Fibroblast of skin of left quadriceps (primary cell): ENCODE results near the gene AOPEP.
"Not testable (repeated sequence)": the region's sequence is repeated elsewhere in the genome, so short reads cannot be mapped to it uniquely, and the experiment has no call there.

Source experiments
- DNase-seq, 2 experiments: peaks; one replicate each; pipeline ENCODE4 v3.0.0-alpha.2; 2013; ENCODE audit warnings: low read depth in 2 of 2

Gene AOPEP

DNA sequence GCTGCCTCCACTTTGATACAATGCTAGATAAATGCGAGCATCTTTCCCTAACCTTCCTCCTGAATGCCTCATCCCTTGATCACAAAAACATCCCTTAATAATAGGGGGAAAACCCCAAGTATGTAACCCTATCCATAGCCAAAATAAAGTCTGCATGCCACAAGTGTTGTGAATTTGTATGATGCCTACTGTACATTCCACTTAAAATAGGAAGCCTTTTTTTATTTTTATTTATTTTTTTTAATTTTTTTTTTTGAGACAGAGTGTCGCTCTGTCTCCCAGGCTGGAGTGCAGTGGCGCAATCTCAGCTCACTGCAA lies 207.0 kb downstream of the AOPEP start:
- no peak for DNase-seq

DNA sequence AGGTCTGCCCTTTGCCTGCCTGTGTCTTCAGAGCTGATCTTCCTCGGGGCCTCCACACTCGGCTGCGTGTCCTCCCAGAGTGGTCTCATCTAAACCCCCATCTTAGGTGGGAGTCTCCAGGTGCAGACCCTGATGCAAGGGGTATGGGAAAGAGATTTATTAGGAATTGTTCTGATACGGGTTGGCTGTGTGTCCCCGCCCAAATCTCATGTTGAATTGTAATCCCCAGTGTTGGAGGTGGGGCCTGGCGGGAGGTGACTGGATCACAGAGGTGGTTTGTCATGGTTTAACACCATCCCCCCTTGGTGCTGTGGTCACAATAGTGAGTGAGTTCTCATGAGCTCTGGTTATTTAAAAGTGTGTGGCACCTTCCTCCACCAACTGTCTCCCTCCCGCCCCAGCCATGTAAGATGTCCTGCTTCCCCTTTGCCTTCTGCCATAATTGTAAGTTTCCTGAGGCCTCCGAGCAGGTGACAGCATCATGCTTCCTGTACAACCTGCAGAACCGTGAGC lies 208.4 kb downstream of the AOPEP start:
- no peak for DNase-seq

DNA sequence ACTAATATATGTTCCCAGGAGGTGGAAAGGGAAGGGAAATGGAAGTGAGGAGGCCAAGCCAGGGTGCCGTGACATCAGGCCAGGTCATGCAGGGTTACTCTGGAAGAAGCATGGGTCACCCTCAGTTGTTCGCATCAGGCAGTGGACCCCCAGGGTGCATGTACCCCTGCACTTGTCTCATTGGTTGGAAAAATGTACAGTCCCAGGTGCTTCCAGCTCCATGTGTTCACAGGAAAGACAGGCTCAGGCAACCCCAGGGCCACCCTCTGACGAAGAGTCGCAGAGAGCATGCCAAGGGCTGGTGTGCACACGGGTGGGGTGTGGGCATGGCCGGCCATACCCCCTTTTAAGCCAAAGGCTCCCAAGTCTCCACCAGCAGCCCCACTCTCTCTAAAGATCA lies 208.9 kb downstream of the AOPEP start:
- DNase-seq = no peak

DNA sequence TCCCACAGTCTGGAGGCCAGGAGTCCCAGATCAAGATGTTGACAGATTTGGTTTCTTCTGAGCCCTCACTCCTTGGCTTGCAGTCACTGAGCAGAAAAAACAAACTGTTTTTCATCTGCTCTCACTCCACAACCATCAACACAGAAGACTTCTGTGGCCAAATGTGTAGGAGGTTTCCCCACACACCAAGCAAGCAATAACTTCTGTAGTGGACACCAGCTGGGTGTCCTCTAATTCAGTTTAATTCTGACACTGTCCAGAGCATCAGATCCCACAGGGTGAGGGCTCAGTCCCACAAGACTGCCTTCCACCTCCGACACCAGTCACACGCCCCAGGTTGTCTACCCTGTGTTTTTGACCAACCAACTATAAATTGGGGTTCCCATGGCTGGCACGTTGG lies 209.9 kb downstream of the AOPEP start:
- DNase-seq = no peak

DNA sequence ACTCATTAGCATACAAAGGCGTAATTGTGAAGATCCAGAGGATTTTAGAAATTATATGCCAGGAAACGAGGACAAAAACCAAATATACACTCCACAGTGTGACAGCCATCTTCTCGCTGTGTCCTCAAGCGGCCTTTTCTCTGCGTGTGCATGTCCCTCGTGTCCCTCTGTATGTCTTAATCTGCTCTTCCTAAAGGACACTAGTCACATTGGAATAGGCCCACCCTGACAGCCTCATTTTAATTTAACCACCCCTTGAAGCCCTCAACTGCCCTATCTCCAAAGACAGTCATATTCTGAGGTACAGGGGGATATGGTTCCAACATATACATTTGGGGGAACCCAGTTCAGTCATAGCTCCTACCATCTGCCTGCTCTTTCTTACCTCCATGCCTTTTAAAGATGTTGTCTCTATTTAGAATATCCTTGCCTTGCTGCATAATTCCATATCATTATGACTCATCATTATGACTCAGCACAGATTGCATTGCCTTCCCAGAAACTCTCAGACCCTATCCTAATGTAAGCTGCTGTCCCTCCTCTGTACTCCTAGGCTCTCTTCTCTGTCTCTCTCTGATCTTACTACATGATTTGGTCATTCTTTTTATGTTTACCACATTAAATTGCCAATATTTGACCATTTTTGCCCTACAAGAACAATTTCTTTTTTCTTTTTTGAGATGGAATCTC lies 210.9 kb downstream of the AOPEP start:
- peak; percentile 90 for DNase-seq

DNA sequence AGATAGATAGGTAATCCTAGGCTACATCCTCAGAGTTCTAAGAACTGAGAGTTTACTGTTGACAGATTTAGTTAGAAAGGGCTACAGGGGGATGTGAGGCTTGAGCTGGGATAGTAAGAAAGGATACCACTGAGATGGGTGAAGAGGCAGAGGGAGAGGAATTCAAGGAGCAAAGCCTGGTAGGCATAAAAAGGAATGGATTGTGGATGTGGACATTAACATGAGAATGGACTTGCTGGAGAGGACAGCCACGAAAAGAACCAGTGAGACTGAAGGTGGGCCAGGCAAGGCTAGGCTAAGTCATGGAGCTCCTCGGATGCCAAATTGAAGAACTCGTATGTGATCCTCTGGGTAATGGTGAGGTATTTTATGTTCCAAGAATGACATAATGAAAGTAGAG lies 211.9 kb downstream of the AOPEP start:
- DNase-seq = no peak

DNA sequence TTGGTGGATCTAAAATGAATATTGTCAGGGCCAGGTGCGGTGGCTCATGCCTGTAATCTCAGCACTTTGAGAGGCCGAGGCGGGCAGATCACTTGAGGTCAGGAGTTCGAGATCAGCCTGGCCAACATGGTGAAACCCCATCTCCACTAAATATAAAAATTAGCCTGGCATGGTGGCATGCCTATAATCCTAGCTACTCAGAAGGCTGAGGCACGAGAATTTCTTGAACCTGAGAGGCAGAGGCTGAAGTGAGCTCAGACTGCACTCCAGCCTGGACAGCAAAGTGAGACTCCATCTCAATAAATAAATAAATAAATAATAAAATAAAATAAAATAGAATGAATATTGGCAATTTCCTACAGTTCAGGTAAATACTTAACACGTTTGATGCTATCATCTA lies 213.8 kb downstream of the AOPEP start:
- DNase-seq = not testable (repeated sequence)

DNA sequence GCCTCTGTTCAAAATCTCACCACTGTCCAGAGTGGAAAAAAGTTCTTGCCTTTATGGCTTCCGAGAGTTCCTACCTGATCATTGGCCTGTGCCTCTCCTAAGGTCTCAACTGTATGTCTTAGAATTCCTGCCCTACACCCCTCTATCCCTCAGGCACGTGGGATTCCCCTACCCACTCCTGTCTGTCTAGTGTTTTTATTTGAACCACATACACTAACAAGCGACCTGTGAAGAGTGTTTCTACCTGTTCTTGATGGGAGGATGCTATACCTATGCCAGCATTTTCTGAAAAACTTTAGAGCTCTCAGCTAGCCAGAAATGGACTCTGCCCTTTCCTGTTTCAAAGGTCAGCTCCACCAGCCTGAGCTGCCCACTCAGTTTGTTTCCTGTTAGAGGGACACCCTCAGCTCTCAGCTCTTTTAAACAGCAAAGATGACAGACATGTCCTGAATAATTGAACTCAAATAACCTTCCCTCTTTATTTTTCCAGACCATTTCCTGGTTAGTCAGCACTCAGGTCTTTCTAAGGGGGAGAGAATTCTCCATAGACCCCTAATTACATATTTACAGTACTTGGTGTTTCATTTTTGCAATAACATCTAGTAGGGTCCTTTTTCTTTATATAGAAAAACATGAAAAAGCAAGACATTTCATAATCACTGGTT lies 214.8 kb downstream of the AOPEP start:
- DNase-seq = no peak

DNA sequence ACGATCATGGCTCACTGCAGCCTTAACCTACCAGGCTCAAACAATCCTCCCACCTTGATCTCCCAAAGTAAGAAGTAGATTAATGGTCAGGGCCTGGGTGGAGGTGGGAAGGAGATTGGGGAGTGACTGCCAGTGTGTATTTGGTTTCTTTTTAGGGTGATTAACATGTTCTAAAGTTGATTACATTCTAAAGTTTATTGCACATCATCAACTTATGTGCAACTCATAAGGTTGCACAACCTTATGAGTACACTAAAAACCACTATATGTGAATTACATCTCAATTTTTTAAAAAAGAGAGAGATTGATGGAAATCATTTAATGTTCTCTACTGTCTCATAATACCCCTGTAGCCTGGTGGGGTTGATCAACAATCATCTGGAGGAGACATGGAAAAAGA lies 218.1 kb downstream of the AOPEP start:
- no peak for DNase-seq

DNA sequence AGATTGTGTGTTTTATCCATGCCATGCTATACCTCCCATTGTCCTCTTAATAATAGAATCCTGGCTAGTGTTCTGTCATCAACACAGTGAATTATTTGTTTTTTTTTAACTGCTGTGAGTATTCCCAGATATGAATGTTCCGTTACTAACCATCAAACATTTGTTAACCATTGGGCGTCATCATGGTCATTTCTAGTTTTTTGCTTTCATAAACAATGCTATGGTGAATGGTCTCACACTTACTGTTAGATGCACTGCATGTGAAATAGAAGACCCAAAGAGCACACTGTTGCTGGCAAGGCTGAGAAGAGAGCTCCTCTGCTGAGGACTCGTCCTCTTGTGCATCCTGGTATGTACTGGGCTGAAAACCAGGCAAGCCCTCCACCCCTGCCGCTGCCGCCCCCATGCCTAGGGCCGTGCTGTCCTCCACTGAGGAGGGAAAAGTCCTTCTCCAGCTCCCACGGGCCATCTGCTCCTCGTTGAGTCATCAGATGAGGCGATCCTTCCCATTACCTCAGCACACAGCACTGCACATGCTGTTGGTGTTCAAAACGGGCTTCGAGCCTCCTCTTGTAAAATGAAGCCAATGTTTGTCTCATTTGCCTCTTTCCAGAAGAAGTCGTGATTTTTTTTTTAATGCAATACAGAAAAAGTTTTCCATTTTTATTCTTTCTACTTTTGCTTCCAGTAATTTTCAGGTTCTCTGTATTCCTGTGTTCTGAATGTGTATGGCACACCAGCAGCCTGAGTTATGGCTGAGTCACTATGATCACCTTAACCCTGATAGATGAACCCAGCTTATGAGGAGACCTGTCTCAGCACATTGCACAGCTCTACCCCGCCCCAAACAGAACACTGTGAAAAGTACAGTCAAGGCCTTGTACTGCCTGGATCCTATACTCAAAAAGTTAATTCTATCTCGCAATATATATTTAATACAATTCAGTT lies 219.0 kb downstream of the AOPEP start:
- DNase-seq = peak in 1 of 2 experiments; percentile 59

DNA sequence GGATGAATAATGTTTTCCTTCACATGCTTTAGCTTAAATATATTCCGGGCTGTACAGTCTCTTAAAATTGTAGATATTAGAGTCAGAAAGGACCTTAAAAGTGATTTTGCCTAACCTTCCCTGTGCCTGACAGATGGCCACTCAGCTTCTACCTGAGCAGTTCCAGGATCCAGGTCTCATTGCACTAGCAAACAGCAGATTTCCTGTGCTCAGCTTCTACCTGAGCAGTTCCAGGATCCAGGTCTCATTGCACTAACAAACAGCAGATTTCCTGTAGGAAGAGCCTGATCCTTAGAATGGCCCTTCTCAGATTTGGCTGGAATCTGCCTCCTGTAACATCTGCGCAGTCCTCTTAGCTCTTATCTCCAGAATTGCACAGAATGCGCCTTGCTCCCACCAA lies 219.8 kb downstream of the AOPEP start:
- no peak for DNase-seq

DNA sequence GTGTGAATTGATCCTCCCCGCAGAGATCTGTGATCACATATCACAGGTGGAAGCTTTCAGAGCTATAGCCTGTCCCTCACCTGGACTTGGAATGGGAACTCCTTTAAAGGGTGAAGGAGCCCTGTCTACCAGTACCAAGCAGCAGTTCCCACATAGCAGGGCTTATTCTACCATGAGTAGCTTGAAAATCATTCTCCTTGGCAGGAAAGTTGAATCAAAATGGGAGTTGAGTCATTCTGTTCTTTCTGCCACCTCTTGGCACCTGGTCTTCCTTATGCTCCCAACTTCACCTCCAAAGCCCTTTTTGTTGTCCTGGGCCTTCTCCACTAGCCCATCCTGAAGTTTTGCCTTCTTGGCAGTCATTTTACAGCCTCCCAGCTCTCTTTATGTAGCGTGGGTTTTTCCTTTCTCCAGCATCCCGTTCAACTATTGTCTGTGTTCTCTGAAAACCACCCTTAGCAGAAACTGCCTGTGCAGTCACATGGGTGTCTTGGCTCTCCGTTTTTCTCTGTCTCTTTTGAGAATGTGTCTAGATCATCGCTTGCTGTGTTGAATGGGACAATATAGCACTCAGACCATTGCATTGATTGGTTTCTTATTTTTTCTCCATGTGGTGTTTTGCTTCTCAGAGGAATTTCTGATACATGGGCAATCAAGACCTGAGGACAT lies 222.2 kb downstream of the AOPEP start:
- DNase-seq = no peak

DNA sequence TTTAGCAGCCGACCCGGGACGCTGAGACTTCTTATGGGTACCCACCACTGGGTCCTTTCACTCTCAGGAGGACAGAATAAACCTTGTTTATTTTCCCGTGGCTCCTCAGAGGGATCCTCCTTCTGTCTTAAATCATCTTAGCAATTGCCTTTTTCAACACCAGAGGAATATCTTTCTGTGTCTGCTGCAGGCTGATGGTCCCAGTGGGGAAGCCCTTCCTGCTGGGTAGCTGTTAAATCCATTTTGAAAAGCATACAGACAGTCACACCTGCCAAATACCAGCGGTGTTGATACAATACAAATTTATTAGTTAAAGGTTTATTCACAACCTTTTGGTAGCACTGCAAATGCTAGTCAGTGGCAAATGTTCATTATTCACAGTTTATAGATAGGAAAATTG lies 222.9 kb downstream of the AOPEP start:
- no peak for DNase-seq

DNA sequence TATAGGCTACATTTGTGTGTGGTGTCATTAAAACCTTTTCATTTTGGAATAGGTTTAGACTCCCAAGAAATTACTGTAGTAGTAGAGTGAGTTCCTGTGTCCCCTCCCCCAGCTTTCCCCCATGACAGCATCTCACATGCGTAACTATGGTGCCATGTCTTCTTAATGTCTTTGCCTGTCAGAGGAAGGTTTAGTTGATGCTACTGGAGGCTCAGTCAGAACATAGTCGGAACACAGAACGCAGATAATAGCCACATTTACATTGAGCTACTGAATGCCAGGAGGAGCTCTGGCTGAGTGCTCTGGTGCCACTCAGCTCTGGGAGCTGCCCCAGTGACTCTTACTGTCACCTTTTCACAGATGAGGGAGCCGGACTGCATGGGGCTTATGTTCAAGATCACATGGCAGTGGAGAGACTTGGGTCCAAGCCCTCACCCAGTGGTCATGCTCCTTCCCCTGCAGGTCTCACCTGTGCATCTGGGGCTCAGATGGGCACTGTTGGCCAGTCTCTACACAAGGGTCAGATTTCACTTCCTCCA lies 223.6 kb downstream of the AOPEP start:
- no peak for DNase-seq

DNA sequence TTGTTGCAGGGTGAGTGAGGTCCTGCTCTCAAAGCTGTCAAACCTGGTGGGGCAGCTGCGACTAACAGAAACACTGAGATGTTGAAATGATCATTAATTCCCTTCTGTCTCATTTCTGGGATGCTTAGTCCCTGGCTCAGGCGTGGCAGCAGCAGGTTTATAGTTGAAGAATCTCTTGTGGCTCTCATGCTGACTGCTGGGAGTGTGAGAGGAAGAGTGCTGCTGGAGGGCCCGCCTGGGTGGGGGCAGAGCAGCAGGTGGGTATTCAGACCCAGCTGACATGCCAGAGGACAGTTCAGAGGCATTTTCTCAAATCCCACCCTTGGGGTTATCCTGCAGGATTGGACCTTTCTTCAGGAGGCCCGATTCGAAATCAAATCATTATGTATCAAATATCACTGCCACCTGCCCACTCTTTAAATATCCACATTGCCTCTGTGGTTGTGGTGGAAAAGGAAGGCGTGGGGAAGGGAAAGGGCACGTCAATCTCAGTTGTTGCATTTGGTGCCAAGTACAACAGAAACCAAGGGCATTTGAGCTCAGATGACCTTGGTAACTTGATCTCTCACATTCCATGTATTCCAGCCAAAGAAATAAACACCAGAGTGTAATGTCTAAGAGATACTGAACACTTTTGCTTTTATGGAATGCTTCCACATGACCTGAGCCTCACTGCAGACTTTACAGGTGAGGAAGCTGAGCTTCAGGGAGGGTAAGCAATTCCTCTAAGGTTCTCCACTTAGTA lies 224.3 kb downstream of the AOPEP start:
- no peak for DNase-seq

DNA sequence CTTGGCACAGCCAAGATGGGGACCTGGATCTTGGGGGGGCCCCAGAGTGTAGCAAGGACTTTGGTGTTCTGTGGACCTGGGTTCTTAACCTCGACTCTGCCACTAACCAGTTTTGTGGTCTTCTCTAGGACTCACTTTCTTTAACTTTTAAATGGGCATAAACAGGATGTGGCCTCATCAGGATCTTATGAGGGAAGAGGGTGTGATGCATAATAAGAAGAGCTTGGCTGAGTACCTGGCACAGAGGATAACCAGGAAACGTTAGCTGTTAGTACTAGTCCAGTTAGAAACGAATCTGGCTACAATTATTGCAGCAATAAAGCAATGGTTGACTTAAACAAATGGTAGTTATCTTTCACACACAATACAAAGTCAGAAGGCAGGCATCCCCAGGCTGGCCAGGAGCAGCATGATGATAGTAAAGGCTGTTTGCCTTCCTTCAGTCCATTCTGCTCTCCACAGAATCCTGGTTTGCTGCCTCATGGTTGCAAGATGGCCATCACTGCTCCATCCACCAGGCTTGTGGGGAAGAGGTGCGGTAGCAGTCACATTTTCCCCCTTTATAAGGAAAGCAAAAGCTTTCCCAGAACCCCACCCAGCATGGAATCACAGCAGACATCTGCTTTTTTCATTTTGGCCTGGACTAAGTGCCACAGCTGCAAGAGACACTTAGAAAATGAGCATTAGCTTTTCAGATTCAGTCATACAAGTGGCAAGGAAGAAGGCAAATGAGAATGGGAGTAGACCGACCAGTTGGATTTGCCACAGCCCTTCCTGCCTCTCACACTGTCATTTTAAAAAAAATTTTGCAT lies 225.0 kb downstream of the AOPEP start:
- no peak for DNase-seq

DNA sequence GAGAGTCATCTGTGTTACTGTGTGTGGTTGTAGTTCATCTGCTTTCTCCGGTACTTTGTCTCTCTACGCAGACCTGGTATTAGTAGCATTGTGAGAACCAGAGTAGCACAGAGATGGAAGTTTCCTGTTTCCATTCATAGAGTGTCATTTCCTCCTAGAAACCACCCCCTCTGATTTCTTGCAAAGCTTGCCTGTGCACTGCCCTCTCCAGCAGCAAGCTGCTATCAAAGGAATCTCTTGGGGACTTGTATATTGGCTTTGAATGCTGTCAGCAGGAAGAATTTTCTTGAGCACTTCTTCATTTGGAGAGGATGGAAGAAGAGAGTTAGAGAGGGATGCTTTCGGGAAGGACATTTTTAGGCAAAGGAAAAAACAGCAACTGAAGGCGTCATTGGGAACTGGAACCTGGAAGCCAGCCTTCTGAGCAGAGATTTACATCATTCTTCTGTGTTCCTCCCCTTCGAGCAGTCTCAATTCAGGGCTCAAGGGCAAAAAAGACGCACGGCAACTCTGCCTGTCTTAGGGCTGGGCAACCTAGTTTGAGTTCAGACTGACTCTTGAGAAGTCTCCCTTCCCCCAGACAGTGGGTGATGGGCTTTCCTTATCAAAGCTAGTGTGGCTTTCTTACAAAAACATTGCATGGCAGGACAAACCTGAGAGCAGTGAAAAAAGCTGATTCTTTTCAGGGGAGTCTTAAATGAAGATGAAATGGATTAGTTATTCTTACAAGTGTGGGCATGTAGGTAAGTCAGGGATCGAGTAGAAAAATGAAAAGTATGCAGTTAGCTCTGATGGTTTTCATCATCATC lies 226.3 kb downstream of the AOPEP start:
- no peak for DNase-seq

DNA sequence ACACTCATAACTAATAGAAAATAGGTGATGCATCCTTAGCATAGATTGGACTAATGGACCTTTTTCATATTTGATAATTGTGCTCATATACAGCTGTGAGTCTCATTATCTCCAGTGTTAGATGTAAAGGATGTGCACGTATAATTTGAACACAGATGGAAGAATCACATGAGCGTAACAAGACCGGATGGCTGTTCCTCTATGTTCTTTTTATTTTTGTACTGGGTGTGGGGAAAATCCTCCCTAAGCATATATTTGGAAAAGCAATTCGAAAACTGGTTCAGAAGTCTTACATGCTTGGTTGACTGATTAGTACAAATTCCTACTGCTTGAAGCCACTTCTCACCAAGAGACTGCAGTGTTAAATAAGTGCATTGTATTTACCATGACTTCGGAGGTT lies 230.2 kb downstream of the AOPEP start:
- no peak for DNase-seq

DNA sequence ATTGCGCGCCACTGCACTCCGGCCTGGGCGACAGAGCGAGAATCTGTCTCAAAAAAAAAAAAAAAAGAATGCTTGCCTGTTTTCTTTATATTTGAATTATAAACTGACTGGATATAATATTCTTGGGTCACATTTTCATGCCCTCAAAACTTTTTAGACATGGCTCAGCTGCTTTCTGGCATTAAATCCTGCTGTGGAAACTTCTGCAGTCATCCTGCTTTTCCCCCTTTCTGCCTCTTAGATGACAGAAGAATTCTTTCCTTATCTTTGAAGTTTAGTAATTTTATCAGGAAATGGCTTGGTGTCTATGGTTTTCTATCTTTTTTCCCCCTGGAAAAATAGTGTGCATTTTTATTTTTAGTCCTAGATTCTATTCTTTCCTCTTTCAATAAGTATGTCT lies 234.5 kb downstream of the AOPEP start:
- DNase-seq = no peak
